T47D (cell line): Measurements from ENCODE around the gene AHDC1.
"Not testable (repeated sequence)": the region's sequence is repeated elsewhere in the genome, so short reads cannot be mapped to it uniquely, and the experiment has no call there.

Experiments
- DNase-seq, 2 experiments: peaks; one replicate each; pipeline versions ENCODE4 v3.0.0 to v3.0.0-alpha.2; 2011 to 2012; ENCODE audit warnings: low read depth in 1 of 2, low spot score in 1 of 2
- JUND ChIP-seq: IDR thresholded peaks from 2 replicates; pipeline ENCODE4 v1.6.1; 2012; ENCODE audit warnings: low read depth
- in situ Hi-C: cut with HindIII; loops from 2 replicates; pipeline ENCODE4 v1.10.0; 2016; ENCODE audit warnings: low sequenced_read_pairs, low pct_unique_long_range_greater_than_20kb

The AHDC1 gene

DNA sequence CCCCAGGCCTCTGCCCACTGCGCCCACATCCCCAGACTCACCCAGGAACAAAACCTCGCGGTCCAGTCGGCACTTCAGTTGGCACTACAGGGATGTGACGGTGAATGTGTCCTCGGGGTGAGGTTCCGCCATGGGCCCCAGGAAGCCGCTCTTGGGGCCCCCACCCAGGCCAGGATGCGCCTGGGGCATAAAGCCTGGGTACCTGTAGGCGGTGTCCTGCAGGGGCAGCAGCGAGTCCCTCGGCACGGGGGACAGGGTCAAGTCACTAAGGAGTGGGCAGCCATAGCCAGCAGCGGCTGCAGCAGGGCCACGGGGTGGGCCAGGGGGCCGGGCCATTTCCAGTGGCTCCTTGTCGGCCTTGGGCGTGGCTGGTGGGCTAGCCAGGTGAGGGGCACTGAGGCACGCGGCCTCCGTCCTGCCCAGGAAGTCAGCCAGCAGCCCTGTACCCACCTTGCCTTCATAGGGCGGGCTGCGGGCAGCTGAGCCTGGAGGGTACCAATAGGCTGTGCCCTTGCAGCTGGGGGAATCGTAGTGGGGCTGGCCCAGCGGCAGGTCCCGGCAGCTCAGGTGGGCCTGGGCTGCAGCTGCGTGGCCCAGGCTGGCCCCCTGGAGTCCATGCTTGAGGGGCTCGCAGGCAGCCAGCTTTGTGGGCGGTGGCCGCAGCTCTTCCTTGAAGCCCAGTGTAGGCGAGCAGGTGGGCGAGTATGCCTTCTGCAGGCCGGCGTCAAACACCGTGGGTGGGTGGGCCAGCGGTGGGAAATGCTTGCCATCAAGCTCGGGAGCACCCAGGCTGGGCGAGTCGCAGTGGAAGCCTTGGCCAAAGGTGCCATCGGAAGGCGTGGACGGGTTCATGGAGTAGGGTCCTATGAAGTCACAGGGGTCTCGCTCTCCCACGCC lies 56.5 kb downstream of the AHDC1 start:
- DNase-seq = no peak
- no peak for TF ChIP-seq JUND
- in situ Hi-C loops = no loop called here

DNA sequence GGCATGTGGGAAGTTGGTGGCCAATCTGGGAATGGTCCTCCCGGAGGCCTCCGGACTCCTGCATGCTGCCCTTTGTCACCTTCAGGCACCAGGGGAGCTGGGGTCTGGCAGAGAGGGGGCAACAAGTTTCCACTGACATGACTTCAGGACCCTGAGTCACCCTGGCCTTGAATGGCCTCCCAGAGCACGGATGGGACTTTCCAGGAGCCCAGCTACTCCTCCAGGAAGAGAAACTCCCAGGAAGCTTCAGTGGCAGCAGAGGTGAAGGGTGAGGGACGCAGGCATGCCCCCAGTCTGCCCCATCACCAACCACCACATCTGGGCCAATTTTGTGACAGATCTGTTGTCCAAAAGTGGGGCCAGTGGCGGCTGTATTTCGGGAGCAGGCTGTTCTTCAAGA lies 58.1 kb downstream of the AHDC1 start:
- no peak for DNase-seq
- TF ChIP-seq JUND = no peak
- in situ Hi-C loops = no loop called here

DNA sequence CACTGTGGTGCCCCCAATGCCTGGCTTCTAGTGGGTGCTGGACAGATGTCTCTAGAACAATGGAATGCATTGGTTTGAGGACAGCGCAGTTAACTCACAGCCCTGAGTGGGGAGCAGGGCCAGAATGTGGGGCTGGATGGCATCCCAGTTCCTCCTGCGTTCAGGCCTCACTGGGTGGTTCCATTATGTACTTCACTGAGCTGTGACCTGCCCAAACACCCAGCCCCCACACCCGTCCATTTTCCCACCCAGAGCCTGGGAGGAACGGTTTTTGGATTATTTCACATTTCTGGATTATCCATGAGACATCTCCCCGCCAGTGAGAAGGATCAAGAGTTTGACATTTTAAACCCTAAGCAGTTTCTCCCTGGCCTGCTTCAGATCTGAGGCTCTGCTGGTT lies 58.7 kb downstream of the AHDC1 start:
- no peak for TF ChIP-seq JUND
- in situ Hi-C loops = no loop called here
- DNase-seq = no peak

DNA sequence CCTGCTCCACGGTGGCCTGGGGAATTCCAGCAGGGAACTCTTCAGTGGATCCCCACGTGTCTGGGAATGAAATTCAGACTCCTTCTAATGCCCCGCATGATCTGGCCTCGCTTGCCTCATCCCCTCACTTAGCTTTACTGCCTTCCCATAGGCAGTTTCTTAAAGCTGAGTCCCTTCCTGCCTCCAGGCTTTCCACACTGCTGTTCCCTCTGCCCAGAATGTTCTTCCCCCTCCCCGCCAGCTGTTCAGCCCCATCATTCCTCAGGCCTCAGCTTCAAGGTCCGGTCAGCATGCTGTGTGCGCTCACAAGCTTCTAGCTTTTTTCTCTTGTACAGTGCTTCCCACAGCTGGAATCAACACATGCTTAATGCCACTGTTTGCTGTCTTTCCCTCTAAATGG lies 59.1 kb downstream of the AHDC1 start:
- no peak for TF ChIP-seq JUND
- in situ Hi-C loops = no loop called here
- no peak for DNase-seq

DNA sequence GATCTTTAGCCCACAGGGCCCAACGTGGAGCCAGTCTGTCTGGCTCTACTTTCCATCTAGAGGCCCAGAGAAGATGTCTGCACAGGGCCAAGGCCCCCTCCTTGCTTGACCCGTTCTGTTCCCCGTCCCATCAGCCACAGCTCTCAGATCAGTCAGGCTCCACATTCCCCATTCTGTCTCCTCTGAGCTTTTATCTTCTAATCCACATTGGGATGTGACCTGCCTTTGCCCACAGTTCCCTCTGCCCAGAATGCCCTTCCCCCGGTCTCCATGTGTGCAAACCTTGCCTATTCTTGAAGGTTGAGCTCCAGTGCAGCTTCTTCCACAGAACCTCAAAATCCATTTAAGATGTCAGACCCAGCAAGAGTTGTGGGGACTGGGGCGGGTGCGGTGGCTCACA lies 60.7 kb downstream of the AHDC1 start:
- in situ Hi-C loops = no loop called here
- TF ChIP-seq JUND = no peak

DNA sequence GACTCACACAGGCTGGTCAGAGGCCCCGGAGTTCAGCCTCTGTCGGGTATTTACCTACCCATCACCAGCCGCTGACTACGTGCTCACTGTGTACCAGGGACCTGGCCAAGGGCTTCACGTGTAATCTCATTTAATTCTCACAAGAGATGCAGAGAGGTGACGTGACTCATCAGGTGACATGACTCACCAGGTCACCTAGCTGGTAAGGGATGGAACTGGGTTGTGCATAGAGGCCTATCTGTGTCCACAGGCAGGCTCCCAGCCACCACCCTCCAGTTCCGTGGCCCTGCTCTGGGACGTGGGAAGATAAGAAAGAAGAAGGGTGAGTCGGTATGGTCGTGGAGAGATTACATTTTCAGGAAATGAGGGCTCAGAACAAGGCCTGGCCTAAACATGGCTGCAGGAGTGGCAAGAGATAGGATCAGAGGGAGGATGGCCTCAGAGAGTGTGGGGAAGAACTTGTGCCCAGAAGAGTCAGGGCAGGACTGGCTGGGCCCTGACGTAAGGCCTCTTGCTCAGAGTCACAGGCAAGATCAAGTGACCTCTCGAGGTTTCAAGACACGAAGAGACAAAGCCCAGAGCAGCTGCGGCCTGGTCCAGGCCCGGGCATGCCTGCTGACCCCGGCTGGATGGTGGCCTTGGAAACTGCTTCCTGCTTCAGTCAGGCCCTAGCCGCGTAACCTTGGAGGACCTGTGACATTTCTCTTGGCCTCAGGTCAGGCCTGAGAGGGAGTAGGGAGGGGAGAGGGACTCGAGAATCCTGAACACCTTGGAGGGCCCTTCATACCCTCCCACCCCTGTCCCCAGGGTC lies 61.3 kb downstream of the AHDC1 start:
- TF ChIP-seq JUND = no peak
- in situ Hi-C loops = no loop called here
- peak in 1 of 2 experiments; percentile 35 for DNase-seq

More for the DNA sequence above, 60.7 kb downstream of the AHDC1 start:
- no peak for DNase-seq

DNA sequence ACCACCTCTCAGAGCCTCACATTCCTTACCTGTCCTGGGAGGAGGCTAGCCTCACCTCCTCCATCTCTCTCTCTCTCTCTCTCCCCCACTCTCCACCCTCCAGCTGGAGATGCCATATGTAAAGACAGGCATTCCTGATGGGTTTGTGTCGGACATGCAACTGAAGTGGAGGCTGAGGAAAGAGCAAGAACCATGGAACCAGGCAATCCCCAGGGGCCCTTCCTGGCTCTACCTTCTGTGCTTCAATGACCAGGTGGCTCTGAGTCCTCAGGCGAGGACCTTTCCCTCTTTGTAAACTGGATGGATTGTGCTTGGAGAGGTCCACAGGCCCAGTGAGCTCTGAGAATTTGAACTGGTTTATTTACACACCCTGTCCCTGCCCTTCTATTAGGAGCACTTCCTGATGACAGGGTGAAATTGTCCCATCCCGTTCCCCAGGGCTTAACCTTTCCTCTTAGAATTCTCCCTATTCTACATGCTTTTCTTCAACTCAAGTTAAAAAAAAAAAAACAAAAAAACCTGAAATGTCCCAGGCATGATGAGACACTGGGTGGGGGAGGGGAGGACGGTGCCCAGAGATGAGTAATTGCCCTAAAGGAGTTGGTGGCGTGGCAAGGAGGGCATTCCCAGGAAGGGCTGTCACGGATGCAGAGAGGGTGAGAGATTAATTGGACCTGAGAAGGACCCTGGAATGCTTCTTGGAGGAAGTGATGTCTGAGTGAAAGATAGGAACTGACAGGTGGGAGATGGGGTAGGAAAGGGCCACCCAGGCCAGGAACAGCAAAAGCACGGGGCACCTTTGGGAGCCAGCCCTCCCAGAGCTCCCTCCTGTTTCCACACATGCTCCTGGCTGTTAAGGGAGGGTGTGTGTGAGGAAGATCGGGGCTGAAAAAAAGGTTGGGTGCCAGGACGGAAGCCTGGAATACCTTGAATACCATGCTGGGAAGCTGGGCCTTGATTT lies 63.8 kb downstream of the AHDC1 start:
- TF ChIP-seq JUND = no peak
- DNase-seq = peak in 1 of 2 experiments; percentile 20
- in situ Hi-C loops = no loop called here

DNA sequence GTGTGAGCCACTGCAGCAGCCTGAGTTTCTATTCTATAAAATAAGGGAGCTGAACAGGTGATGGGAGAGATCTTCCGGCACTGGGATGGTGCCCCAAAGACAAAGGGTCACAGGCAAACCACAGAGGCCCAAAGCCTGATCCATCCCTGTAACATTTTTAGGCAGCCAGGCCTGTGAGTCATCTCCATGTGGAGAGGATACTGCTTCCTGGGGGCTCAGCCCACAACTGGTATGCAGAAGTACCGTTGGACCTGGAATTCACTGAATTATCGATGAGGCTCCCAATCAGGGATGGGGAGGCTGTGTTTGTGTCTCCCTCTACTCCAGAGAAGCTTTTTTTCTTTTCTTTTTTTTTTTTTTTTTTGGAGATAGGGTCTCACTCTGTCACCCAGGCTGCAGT lies 65.2 kb downstream of the AHDC1 start:
- no peak for DNase-seq
- in situ Hi-C loops = no loop called here
- TF ChIP-seq JUND = no peak

DNA sequence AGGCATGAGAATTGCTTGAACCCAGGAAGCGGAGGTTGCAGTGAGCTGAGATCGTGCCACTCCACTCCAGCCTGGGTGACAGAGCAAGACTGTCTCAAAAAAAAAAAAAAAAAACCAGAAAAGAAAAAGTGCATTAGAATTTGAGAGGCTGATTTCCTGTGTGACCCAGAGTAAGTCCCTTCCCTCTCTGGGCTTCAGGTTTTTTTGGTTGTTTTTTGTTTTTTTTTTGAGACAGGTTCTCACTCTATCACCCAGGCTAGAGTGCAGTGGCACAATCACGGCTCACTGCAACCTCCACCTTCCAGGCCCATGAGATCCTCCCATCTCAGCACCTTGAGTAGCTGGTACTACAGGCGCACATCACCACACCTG lies 65.7 kb downstream of the AHDC1 start:
- in situ Hi-C loops, DNase-seq: not testable (repeated sequence)

DNA sequence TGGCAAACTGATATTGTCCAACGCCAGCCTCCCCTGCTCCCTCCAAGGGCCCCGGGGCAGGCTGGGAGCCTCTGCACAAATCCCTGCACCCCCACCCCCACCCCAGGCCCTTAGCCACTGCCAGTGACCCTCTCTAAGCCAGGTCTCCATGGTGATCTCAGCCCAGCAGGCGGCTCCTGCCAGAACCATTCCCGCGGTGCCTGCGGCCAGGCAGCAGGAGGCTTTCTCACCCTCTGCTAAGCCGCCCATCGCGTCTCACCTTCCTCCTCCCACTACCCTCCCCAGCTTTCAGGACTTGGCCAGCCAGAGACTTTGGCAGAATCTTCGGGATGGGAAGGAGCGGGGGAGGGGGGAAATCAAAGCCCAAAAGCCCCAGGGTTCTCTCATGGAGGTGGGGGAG lies 67.2 kb downstream of the AHDC1 start:
- no peak for DNase-seq
- in situ Hi-C loops = no loop called here

DNA sequence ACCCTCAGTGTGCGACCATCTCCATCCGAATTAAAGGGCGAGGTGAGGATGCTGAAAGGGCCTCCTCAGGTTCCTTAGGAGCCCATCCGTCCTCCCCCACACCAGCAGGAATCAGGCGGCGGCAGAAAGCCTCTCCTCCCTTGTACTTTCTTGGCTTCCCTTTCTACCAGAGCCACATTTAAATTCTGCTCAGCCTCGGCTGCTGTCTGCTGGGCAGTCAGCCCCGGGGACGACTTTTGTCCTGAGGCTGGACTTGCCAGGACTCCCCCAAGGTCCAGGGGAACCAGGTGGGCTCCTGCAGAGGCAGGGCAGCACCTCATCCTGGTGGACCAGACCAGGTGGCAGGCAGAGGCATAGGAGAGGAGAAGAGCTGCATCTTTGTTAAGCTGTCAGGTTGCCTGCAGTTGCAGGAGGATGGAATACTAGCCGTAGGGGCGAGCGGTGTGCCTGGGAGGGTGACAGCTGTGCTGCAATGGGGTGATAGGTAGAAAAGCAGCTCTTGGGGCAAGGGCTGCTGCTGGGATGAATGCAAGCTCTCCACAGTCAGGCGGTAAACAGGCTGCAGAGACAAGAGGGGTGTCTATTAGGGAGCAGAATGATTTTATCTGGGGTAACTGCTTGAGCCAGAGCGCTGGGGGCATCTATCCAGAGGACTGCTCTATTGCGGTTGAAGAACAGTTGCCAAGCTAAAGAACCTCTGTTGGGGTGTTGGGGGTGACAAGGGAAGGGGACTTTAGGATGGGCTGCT lies 67.8 kb downstream of the AHDC1 start:
- no peak for DNase-seq

More for the DNA sequence above, 67.2 kb downstream of the AHDC1 start:
- no peak for TF ChIP-seq JUND

DNA sequence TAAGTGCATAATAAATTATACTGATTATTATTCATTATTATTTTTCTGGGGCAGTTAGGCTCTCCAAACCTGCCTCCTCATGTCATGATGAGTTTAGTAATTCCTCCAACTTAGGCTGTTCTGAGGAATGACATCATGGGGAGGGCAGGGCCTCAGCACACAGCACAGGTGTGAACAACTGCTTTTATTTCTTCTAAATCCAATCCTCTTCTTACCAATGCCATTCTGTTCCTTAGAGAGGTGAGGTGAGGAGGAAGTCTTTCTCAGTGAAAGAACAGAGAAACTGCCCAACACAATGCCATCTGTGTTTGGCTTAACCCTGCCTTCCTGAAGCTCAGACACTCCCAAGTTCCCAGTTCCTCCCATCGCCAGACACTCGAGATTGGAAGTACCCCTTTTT lies 68.6 kb downstream of the AHDC1 start:
- no peak for DNase-seq
- in situ Hi-C loops = no loop called here
- no peak for TF ChIP-seq JUND

More for the DNA sequence above, 67.8 kb downstream of the AHDC1 start:
- TF ChIP-seq JUND = no peak
- in situ Hi-C loops = no loop called here
